HAP-1 (cell line): ENCODE results near the gene ACMSD.
"Not testable (repeated sequence)": the region's sequence is repeated elsewhere in the genome, so short reads cannot be mapped to it uniquely, and the experiment has no call there.

ENCODE experiments used
- DNase-seq, 2 experiments: peaks; one replicate each; pipeline ENCODE4 v3.0.0-alpha.2; 2016 to 2020; ENCODE audit warnings: low spot score in 2 of 2
- H3K27me3 ChIP-seq: fragments of 250-450 bp; sonication (Bioruptor Pico); 2 replicates; pipeline ENCODE4 v1.5.1; 2020; ENCODE audit warnings: low read depth, mild to moderate bottlenecking, moderate library complexity
- H3K36me3 ChIP-seq: fragments of 250-450 bp; sonication (Bioruptor Pico); replicated peaks from 2 replicates; pipeline ENCODE4 v1.5.1; 2020; ENCODE audit warnings: mild to moderate bottlenecking
- H3K4me1 ChIP-seq: fragments of 250-450 bp; sonication (Bioruptor Pico); 2 replicates; pipeline ENCODE4 v1.5.1; 2020; ENCODE audit warnings: mild to moderate bottlenecking
- H3K4me3 ChIP-seq: fragments of 250-450 bp; sonication (Bioruptor Pico); 2 replicates; pipeline ENCODE4 v1.5.1; 2020; ENCODE audit warnings: mild to moderate bottlenecking, moderate library complexity
- H3K9me3 ChIP-seq: fragments of 250-450 bp; sonication (Bioruptor Pico); 2 replicates; pipeline ENCODE4 v1.5.1; 2020; ENCODE audit warnings: mild to moderate bottlenecking, moderate library complexity
- in situ Hi-C: fragments of 300-500 bp; cut with MboI; formaldehyde crosslinking; loops from 3 replicates; pipeline ENCODE4 v1.14.3; 2020; ENCODE audit warnings: low sequenced_read_pairs, inconsistent platforms, mixed read lengths

ACMSD gene

DNA sequence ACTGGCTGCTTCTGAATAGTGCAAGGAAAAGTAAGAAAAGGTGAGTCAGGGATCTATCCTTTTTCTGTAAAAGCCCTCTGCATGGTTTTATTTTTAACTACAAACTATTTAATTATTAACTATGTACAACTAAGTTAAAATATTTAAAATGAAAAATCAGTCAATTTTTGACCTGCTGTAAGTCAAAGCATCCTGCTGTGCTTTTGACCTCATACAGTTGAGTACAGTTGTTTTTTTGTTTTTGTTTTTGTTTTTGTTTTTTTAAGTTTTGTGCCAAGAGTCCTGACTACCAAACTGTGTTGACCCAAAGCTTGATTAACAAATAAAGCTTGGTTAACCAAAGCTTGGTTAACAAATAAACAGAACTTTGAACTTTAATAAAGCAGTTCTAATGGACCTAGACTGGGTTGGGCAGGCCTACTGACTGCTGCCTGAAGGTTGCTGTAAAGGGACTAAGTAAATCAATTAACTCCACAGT, at the start of gene ACMSD:
ACMSD (plus strand) TSS at position 474 of the 478 bp plus-strand sequence. CDS start 67 bp downstream, outside the sequence.
- Histone ChIP-seq H3K4me1 (no peaks in the 10 kb centered on the region), H3K9me3 (no peaks in the 10 kb centered on the region), H3K4me3 (no peak within 1 kb of the TSS), H3K36me3 (no peaks in the 10 kb centered on the region), H3K27me3 (no peaks in the 10 kb centered on the region)
- no peak for DNase-seq
- in situ Hi-C loops: no loop called here

- Histone ChIP-seq H3K4me3 (no peak overlapping the region), H3K36me3 (no peaks in the 10 kb centered on the region), H3K4me1 (no peaks in the 10 kb centered on the region), H3K27me3 (no peaks in the 10 kb centered on the region), H3K9me3 (no peaks in the 10 kb centered on the region)
- no peak for DNase-seq
- in situ Hi-C loops: no loop called here
Observed at GRCh38 chr2:134790487-134790886, 47.9 kb upstream of the ACMSD start.

DNA sequence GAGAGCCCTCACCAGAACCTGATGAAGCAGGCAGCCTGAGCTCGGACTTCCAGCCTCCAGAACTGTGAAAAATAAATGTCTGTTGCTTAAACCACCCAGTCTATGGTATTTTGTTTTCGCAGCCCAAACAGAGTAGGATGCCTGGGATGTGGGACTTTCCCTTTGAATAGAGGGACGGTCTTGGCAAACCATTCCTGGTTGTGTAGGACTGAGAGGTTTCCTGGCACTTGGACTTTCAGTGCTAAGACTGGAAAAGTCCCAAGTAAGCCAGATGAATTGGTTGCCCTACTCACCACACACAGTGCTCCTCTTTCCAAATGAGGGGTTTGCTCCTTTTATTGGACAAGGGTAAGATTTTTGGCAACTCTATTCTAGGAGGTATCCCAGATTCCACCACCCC, 46.8 kb upstream of the ACMSD start:
- H3K4me3 ChIP-seq: no peak overlapping the region
- DNase-seq: no peak
- no peaks in the 10 kb centered on the region for H3K9me3 ChIP-seq
- H3K27me3 ChIP-seq: no peaks in the 10 kb centered on the region
- no peaks in the 10 kb centered on the region for H3K4me1 ChIP-seq
- in situ Hi-C loops: no loop called here
- no peaks in the 10 kb centered on the region for H3K36me3 ChIP-seq

DNA sequence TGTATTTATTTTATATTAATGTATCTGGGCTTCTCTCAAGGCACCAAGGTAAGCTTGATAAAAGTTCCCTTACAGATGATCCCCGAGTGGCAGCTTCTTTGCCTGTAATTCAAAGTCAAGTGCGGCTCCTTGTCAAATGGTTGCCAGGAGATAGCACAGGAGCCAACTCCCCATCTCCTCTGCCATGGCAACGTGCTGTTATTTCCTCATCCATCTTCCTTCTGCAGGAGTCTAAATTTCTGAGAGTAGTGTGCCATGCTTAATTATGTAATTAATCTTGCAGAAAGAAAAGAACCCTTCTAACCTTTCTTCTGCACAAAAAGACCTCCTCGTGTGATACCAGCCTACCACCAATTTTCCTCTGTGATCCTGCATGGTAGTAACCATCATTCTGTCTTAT, 46.2 kb upstream of the ACMSD start:
- H3K36me3 ChIP-seq: no peaks in the 10 kb centered on the region
- H3K27me3 ChIP-seq: no peaks in the 10 kb centered on the region
- H3K4me3 ChIP-seq: no peak overlapping the region
- H3K9me3 ChIP-seq: no peaks in the 10 kb centered on the region
- H3K4me1 ChIP-seq: no peaks in the 10 kb centered on the region
- in situ Hi-C loops: no loop called here
- no peak for DNase-seq

GRCh38 chr2:134795765-134796164, 42.7 kb upstream of the ACMSD start:
- no peaks in the 10 kb centered on the region for H3K36me3 ChIP-seq
- H3K4me3 ChIP-seq: no peak overlapping the region
- in situ Hi-C loops: no loop called here
- DNase-seq: no peak
- no peaks in the 10 kb centered on the region for H3K4me1 ChIP-seq
- H3K27me3 ChIP-seq: no peaks in the 10 kb centered on the region
- H3K9me3 ChIP-seq: no peaks in the 10 kb centered on the region

- Histone ChIP-seq H3K36me3 (no peaks in the 10 kb centered on the region), H3K9me3 (no peaks in the 10 kb centered on the region), H3K4me1 (no peaks in the 10 kb centered on the region), H3K4me3 (no peak overlapping the region), H3K27me3 (no peaks in the 10 kb centered on the region)
- in situ Hi-C loops: no loop called here
- DNase-seq: no peak
Observed at GRCh38 chr2:134796373-134796772, 42.0 kb upstream of the ACMSD start.

DNA sequence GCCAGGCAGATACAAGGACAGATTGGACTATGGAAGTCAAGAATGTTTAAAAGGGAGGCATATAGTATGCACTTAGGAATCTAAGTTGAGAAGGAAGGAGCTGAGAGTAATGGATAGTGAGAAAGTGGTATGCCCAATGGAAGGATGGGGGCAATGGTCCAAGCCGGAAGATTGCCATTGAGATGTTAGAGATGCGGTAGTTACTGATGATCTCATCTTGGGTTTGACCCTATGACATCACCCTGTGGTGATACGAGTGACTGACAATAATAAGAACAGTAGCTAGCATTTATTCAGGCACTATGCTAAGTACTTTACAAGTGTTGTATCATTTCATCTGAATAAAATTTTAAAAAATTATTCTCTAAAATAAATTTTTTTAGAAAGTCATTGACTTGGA, 38.5 kb upstream of the ACMSD start:
- H3K9me3 ChIP-seq: no peaks in the 10 kb centered on the region
- H3K27me3 ChIP-seq: no peaks in the 10 kb centered on the region
- in situ Hi-C loops: no loop called here
- no peak overlapping the region for H3K4me3 ChIP-seq
- no peaks in the 10 kb centered on the region for H3K4me1 ChIP-seq
- DNase-seq: no peak
- H3K36me3 ChIP-seq: no peaks in the 10 kb centered on the region

- no peaks in the 10 kb centered on the region for H3K4me1 ChIP-seq
- H3K9me3 ChIP-seq: no peaks in the 10 kb centered on the region
- no peak overlapping the region for H3K4me3 ChIP-seq
- no peak for DNase-seq
- H3K27me3 ChIP-seq: no peaks in the 10 kb centered on the region
- H3K36me3 ChIP-seq: no peaks in the 10 kb centered on the region
- in situ Hi-C loops: no loop called here
Observed at GRCh38 chr2:134800341-134800740, 38.1 kb upstream of the ACMSD start.

DNA sequence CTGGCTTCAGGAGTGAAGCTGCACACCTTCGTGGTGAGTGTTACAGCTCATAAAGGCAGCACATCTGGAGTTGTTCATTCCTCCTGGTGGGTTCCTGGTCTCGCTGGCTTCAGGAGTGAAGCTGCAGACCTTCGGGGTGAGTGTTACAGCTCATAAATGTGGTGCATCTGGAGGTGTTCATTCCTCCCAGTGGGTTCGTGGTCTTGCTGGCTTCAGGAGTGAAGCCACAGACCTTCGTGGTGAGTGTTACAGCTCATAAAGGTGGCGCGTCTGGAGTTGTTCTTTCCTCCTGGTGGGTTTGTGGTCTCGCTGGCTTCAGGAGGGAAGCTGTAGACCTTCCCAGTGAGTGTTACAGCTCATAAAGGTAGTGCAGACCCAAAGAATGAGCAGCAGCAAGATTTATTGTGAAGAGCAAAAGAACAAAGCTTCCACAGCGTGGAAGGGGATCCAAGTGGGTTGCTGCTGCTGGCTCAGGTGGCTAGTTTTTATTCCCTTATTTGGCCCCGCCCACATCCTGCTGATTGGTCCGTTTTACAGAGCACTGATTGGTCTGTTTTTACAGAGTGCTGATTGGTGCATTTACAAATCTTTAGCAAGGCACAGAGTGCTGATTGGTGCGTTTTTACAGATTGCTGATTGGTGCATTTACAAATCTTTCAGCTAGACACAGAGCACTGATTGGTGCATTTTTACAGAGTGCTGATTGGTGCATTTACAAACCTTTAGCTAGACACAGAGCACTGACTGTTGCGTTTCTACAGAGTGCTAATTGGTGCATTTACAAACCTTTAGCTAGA, 34.6 kb upstream of the ACMSD start:
- H3K36me3 ChIP-seq, H3K27me3 ChIP-seq, in situ Hi-C loops, H3K4me1 ChIP-seq, H3K4me3 ChIP-seq, DNase-seq, H3K9me3 ChIP-seq: not testable (repeated sequence)

DNA sequence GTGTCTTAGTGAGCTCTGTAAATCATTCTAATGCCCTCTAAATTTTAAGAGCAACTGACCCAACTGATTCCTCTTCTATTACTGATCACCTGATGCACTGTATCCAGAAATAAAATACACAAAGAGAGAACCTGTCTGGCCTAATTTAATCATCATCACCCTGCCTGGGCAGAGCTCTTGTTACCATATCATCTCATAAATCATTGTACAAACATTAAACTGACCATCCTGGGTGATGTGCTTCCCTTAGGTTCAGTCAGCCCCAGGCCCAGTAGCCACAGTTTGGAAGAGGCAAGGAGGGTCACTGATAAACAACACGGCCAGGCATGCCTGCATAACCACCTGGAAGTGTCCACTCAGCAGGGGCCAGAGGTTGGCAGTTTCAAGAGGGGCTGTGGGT, 22.7 kb upstream of the ACMSD start:
- Histone ChIP-seq H3K4me1 (no peaks in the 10 kb centered on the region), H3K27me3 (no peaks in the 10 kb centered on the region), H3K9me3 (peaks cover 2% of the 10 kb centered on the region; the same call in 1 of the 2 replicates), H3K36me3 (no peaks in the 10 kb centered on the region), H3K4me3 (no peak overlapping the region)
- DNase-seq: no peak
- in situ Hi-C loops: no loop called here

DNA sequence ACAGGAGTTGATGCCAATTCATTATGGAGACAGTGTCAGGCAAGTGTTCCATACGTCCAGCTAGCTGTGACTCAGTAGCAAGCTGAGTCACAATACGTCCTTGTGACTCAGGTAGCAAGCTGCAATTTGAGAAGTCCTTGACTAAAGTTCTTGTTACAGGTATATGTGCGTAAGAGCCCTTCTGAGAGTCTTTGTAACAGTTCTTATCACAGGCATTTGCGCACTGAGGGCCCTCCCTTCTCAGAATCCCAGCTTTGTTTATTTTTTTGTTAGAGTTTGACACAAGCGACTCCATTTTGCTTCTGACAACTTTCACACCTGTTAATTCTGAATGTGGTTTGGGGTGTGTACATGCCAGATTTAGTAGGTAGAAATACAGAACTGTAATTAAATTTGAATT, 20.1 kb upstream of the ACMSD start:
- no peak for DNase-seq
- no peaks in the 10 kb centered on the region for H3K4me1 ChIP-seq
- in situ Hi-C loops: no loop called here
- no peak overlapping the region for H3K4me3 ChIP-seq
- no peaks in the 10 kb centered on the region for H3K27me3 ChIP-seq
- no peaks in the 10 kb centered on the region for H3K9me3 ChIP-seq
- H3K36me3 ChIP-seq: no peaks in the 10 kb centered on the region

DNA sequence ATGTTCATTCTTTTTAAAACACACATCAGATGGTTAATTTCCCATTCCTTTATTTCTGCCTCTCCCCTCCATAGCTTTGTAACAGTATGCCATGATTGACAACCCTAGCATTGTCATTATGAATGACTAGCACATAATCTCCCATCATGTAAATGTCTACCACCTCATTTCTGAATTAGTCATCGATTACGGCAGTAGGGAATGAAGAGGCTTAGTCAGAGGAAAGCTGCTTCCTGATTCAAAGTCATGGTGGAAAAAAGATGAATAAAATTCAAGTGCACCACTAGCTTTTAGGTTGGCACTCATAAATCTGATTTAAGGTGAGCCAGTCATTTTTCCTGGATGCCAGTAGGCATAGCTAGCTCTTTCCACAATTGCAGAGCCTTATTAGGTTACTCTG, 19.1 kb upstream of the ACMSD start:
- Histone ChIP-seq H3K4me3 (no peak overlapping the region), H3K36me3 (no peaks in the 10 kb centered on the region), H3K27me3 (no peaks in the 10 kb centered on the region), H3K9me3 (no peaks in the 10 kb centered on the region), H3K4me1 (no peaks in the 10 kb centered on the region)
- no peak for DNase-seq
- in situ Hi-C loops: no loop called here

DNA sequence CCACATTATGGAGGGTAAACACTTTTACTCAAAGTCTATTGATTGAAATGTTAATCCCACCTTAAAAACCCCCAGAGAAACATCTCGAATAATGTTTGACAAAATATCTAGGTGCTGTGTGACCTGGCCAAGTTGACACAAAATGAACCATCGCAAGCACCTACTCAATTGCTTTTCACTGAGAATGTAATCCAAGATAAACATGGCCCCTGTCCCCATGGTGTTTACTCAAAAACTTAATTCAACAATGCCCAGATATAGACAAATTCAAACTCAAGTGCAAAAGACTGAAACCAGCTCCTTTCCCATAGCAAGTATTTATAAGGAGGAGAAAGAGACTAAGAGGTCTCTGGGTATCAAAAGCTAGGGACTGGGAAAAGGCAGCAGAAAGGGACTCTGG, 15.0 kb upstream of the ACMSD start:
- in situ Hi-C loops: no loop called here

GRCh38 chr2:134823832-134824231, 14.6 kb upstream of the ACMSD start:
- H3K27me3 ChIP-seq: no peaks in the 10 kb centered on the region
- DNase-seq: no peak
- H3K4me3 ChIP-seq: no peak overlapping the region
- H3K9me3 ChIP-seq: no peaks in the 10 kb centered on the region
- H3K36me3 ChIP-seq: no peaks in the 10 kb centered on the region
- in situ Hi-C loops: no loop called here
- H3K4me1 ChIP-seq: no peaks in the 10 kb centered on the region

More for the DNA sequence above, 15.0 kb upstream of the ACMSD start:
- Histone ChIP-seq H3K4me1 (no peaks in the 10 kb centered on the region), H3K4me3 (no peak overlapping the region), H3K27me3 (no peaks in the 10 kb centered on the region), H3K9me3 (no peaks in the 10 kb centered on the region), H3K36me3 (no peaks in the 10 kb centered on the region)
- DNase-seq: no peak

- in situ Hi-C loops, H3K4me1 ChIP-seq, H3K9me3 ChIP-seq, H3K27me3 ChIP-seq, DNase-seq, H3K4me3 ChIP-seq, H3K36me3 ChIP-seq: not testable (repeated sequence)
Observed at GRCh38 chr2:134825716-134826115, 12.7 kb upstream of the ACMSD start.
